Right kidney (tissue), 9 donors: Measurements from ENCODE around the gene DEFB108B.
A peak's percentile ranks its signal among the peaks of the same experiment; 100 is the strongest.
"Not testable (repeated sequence)": the region's sequence is repeated elsewhere in the genome, so short reads cannot be mapped to it uniquely, and the experiment has no call there.

ENCODE experiments used
- DNase-seq: peaks from one replicate; pipeline ENCODE4 v3.0.0-alpha.2; 2016
- long read RNA-seq, 8 donors: transcript quantifications; one replicate each; lab custom pipeline, GENCODE V29; 2026

The DEFB108B gene, protein sequence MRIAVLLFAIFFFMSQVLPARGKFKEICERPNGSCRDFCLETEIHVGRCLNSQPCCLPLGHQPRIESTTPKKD
- long read RNA-seq, donor 1 = 0 reads
- long read RNA-seq, donor 2 = 0 reads
- long read RNA-seq, donor 3 = 0 reads
- long read RNA-seq, donor 4 = 0 reads
- long read RNA-seq, donor 5 = 0 reads
- long read RNA-seq, donor 6 = 0 reads
- long read RNA-seq, donor 7 = 0 reads
- long read RNA-seq, donor 8 = 0 reads

DNA sequence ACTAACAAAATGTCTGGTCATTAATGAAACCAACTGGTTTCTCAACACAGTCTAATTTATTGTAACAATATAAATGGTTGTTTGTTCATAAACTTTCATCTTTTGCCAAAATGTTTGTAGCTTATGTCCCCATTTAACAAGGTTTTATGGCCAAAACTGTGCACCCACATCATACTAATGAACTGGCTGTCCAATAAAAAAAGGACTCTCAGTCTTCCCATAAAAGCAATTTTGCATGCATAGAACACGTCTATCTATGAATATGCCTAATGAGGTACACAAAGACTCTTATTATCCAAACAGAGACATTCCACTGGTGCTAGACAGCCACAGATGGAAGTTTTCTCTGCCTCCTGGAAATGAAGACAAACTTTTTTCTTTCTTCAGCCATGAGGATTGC is at the start of gene DEFB108B:
TSS of gene DEFB108B (plus strand) at position 390 of the 400 bp plus-strand sequence. CDS start at position 390, 0 bp downstream.
- DNase-seq = not testable (repeated sequence)

DNA sequence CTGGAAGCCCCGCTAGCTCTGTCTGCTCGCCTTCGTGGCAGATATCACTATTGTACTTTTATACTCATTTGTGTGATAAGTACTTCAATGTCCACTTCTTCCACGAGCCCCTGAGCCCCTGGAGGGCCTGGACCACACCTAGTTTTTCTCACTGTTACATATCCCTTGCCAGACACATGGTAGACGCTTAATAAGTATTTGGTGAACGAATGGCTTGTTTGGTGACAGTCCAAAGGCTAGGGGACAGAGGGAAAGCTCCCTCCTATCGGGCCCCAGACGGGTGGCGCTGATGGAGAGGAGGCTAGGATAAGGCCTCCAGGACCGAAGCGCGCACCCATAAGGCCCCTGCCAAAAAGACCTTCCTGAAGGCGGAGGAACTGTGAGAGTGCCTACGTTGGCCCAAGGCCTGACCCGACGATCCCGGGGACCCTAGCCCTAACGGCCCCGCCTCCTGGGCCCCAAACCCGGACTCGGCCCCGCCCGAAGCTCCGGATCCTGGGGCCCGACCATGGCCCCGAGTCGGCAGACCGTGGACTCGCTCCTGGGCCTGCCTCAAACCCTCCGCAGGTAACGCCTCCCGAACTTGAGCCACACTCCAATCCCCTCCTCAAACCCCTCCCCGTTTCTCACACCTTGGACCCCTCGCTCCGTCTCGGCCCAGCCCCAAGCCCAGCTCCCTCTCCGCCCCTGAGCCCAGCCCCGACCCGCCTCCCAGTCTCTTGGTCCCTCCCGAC is 46.7 kb upstream of the DEFB108B start:
- peak; percentile 87 for DNase-seq

DNA sequence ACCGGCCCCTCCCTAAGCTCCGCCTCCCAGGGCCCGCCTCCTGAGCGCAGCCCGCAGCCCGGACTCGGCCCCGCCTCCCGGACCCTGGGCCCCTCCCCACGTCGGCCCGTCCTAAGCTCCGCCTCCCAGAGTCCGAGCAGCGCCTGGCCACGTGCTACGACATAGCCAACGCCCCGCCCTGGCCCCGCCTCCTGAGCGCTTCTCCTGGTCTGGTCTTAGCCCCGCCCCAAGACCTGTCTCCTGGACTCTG is 46.2 kb upstream of the DEFB108B start:
- DNase-seq = not testable (repeated sequence)

DNA sequence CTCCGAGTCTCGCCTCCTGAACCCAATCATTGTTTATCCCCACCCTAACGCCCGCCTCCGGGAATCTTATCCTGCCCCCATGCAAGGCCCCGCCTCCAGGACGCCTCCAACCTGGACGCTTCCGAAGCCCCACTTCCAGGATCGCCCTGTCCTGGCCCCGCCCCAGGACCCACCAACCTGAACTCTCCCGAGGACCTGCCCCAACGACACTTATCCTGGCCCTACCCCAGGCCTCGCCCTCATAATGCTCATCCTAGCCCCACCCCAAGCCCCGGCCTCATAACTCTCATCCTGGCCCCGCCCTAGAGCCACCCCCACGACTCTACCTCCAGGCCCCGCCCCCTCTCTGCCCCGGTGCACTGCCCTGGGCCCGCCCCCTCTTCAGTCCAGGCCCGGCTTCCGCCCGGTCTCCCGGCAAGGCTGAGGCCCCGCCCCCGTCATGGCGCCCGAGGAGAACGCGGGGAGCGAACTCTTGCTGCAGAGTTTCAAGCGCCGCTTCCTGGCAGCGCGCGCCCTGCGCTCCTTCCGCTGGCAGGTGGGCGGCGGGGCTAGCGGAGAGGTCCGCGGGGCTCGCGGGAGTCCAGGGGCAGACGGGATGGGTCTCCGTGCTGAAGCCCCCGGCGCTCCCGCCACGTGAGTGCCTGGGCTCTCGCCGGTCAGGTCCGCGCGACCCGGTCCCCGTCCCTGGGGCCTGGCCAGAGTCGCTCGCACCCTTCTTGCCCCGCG is 45.7 kb upstream of the DEFB108B start:
- peak; percentile 91 for DNase-seq

DNA sequence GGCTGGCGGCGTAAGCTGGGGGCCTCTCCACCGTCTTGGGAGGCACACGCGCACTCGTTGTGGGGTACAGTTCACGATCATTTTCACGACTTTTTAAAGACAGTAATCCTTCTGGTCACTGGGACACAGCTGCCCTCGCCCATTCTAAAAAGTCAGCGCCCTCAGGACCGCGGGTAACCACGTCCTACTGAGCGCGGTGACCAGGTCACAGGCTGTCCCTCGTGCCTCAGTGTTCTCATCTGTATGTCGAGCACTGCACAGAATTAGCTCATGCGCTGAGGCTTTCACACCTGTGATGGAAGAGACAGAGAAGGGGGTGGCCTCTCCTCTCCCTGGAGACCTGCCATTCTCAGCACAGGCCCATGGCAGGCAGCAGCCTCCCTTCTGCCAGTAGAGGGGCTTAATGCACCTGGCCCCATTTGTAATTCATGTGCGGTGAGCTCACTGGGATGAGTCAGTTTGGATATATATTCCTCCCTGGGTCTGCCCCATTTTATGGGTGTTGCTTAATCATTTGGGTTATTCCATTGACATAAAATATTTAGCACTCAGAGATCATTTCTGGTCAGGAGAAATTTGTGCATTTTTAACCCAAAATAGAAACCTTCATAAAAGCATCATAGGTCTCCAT is 45.1 kb upstream of the DEFB108B start:
- DNase-seq = not testable (repeated sequence)

DNA sequence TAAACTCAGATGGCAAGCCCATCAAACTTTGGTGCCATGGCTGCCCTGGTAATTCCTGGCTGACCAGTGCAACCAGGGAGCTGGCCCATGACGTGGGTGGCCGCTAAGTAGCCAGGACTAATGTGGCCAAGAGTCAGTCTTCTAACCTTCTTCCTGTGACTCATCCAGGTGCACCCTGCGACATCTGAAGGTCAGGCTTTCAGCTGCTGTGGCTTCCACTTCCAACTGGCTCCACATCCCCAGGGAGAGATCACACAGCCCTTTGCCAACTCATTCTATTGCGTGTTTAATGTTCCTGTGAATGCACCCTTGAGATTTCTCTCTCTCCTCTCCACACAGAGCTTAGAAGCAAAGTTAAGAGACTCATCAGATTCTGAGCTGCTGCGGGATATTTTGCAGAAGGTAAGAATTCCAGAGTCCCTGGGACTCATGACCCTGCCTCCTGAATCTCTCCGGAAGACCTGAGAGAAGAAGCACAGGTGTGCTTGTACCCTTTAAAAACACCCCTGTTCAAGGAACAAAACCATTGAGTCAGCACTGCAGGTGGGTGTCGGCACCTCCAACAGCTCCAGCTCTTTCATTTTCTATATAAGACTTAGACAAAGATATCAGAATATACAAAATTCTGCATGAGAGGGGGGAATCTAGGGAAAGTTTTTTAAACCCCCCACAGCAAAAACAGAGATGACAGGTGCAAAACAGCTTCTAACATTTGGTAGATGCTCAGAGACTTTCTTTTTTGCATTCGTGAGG is 43.4 kb upstream of the DEFB108B start:
- not testable (repeated sequence) for DNase-seq

DNA sequence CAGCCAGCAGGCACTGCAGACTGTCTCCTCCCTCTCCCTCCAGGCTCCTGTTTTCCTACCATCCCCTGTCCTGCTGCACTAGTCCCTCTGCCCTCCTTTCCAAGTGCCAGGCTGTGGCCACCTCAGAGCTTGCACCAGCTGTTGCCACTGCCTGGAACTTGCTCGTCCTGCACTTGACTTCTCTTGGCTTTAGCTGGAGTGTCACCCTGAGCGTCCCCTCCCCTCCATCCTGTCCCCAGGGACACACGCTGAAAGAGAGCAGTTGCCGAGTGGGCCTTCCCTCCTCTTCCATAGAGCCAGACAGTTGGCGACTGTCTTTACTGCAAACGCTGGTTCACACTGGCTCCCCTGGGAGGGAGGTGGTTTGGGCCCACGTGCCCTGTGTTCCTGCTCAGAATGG is 41.9 kb upstream of the DEFB108B start:
- DNase-seq = not testable (repeated sequence)

DNA sequence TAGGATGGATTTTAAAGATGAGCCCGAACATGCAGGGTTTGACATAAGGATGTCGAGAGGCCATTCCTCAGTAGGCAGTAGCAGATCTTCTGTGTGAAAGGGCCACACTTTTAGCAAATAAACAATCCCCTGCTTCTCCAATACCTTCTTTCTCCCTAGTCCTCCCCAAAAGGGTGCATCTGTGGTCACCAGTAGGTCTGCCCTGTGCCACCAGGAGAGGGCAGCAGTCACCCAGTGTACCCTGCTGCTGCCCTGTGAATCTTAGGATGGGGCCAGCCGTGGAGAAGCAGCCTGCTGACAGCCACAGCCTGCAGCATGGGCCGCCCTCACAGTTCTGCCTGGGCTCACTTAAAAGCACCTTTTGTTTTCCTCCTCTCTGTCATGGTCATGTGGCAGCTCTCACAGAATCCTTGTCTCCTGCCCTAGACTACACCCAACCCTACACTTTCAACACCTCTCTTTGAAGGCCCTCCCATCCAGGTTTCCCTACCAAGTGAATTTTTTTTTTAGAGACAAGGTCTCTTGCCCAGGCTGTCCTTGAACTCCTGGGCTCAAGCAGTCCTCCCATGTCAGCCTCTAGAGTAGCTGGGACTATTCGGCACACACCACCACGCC is 40.3 kb upstream of the DEFB108B start:
- not testable (repeated sequence) for DNase-seq

DNA sequence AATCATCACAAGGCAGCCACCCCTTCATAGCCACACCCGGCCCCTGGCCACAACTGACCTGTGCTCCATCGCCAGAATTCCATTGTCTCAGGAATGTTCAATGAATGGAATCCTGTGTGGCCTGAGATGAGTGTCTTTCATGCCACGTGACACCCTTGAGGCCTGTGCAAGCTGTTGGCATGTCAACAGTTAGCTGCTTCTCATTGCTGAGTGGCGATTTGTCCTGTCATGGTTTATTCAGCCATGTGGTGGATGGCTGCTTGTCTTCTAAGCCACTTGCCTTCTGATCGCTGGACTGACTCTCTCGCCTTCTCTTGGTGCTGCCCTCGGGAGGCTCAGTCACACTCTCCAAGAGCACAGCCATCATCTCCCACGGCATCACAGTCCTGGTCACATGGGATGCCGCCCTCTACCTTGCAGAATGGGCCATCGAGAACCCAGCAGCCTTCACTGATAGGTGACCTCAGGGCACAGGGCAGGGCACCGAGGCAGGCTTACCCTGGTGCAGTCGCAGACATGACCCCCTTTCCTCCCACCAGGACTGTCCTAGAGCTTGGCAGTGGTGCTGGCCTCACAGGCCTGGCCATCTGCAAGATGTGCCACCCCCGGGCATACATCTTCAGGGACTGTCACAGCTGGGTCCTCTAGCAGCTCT is 38.5 kb upstream of the DEFB108B start:
- not testable (repeated sequence) for DNase-seq

DNA sequence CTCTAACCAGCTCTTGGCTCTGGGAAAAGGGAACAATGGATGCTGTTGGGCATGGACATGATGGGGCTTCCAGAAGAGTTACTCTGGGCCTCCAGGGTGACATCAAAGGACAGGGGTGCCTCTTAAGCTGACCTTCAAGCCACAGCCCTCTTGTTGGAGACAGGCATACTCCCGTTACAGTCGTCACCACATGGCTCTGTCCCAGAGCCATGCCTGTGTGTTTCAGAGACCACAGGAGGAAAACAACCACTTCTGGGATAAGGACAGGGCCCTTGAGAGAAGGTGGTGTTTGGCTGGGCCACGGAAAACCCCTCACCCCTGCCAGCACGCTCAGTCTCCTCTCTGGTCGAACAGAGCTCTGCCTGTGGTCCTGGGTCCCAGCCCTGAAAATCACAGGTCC is 37.8 kb upstream of the DEFB108B start:
- not testable (repeated sequence) for DNase-seq

DNA sequence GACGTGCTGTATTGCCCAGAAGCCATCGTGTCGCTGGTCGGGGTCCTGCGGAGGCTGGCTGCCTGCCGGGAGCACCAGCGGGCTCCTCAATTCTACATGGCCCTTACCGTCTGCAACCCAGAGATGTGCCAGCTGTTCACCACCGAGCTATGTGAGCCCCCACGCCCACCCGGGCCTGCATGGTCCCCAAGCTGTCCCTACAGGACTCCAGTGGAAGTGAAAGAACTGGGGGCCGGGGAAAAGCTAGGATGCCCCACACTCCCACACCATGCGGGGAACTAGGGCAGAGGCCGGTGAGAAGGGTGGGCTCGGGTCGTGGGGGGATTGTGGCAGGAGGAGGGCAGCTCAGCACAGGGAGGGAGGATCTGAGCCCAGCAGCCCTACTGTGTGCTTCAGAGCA is 37.0 kb upstream of the DEFB108B start:
- not testable (repeated sequence) for DNase-seq

DNA sequence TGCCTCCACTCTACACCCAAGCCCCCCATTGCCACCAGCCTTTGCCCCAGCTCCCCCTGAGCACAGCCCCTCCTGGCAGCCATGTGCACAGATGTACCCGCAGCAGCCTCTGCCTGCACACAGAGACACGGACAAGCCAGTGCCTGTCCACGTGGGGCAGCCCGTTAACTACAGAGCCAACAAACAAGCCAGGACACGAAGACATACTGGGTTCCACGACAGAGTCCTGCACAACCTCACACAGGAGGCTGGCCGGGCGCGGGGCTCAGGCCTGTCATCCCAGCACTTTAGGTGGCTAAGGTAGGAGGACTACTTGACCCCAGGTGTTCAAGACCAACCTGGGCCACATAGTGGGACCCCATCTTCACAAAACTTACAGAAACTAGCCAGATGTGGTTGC is 36.2 kb upstream of the DEFB108B start:
- DNase-seq = not testable (repeated sequence)

DNA sequence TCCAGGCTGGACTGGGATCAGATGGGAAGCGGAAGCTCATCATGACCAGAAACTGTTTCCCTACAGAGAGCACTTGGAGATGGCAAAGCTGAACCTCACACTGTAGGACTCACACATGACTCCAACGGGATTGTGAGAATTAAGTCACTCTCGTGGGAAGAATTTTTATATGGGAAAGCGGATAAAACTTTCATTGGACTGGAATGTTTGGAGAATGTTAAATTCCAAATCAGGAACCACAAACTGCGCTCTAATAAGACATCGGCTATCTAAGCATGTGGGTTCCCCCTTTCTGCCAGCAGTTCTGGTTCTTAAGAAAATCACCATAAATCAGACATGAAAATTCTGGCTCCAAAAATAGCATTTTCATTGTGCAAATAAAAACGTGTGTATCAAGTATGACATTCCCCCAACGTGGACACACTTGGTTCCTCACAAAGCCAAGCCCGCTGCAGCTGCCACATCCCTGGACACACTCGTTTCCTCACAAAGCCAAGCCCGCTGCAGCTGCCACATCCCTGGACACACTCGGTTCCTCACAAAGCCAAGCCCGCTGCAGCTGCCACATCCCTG is 33.4 kb upstream of the DEFB108B start:
- not testable (repeated sequence) for DNase-seq

DNA sequence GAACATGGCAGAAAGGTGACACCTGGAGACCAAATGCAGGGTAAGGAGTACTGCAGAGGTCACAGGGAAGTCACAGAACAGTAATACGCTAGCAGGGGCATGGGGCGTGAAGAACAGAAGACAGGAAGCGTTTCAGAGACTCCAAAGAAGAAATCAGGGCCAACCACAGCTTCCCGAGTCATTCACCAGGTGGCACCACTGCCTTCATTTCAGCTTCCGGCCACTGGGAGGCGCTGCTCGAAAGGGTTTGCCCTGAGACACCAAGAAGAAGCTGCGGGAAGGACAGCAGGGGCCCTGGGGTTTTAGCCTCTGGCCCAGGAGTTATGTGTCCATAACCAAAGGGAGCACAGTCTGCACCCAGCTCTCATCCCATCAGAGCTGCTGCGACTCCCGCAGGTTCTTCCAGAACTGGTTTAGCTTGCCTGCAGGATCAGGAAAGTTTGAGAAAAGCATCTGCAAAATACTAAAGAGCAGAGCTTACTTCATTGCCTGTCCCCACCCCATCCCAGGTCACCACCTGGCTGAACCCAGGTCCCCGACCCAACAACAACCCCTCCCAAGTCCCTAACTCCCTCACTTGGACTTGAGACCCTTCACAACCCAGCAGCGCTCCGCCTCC is 32.6 kb upstream of the DEFB108B start:
- DNase-seq = peak; percentile 48

DNA sequence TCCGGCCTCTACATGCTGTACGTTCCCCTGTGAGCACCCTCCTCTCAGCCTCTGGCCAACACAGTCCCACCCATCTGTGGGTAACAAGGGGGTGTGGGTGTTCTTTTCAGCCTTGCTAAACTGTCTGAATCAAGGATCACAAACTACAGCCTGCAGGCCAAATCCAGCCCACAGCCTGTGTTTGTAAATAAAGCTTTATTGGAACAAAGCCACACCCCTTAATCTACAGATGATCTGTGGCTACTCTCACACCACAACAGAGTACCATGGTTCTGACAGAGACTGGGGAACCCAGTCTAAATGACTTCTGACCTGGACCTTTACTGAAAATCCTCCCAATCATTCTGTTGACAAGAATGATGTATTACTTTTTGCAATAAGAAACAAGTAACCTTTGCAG is 32.0 kb upstream of the DEFB108B start:
- DNase-seq = not testable (repeated sequence)

DNA sequence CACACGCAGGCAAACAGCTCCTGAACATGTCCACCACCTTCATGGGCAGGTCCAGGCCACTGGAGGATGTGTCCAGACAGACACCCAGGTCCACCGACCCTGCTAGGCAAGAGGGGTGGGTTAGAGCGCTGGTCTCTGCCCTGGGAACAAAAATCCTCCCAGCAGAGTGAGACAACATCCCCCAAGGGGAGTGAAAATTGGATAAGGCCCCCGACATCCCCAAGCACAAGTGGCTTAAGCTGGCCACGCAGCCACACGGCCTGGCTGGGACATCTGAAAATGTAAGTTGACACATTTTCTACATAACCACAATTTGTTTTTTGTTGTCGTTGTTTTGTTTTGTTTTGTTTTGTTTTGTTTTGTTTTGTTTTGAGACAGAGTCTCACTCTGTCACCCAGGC is 30.1 kb upstream of the DEFB108B start:
- DNase-seq = not testable (repeated sequence)

DNA sequence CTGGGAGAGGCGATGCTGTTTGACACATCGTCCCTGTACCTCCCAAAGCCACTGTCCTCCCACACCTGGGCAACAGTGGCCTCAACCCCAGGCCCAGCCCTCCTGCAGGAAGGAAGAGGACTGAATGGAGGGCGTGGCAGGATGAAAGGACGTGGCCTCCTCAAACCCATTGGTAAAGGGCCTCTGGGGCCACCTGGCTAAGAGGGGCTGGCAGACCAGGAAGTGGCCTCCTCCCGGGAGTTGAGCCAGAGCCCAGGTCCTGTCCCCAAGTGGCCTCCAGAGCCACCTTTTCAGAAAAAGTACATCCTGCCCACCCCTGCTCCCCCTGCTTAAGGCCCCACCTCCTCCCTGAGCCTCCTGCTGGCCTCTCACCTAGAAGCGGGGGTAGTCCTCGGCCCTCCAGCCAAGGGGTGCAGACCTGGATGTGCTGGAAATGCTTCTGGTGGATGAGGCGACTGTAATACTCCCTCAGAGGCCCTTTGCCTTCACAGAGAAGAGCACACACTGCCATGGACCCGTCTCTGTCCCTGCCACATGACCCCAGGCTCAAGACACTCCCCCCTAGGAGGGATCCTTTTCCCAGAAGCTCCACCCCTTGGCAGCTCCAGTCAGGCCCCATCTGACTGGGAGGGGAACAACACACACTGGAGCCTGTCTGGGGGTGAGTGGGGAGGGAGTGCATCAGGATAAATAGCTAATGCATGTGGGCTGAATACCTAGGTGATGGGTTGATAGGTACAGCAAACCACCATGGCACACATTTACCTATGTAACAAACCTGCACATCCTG is 28.6 kb upstream of the DEFB108B start:
- DNase-seq = not testable (repeated sequence)

DNA sequence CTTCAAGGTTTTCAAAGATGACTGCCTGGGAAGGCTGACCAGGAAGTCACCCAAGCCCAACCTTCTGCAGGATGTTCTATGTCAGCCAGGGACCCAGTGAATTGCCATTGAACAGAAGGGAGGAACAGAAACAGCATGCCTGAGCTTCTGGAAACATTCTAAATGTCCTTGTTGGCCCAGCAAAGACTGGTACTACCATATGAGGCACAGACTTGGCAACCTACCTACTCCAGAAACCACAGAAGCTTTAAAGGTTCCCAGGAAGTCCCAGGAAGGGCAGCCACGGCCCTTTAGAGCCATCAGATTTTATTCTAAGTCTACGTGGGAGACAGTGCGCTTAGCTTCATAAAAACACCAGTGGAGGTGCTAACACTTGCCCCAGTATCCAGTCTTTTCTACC is 20.5 kb upstream of the DEFB108B start:
- not testable (repeated sequence) for DNase-seq
